ENCODE results near the gene C16orf54. TPM values are rescaled to one million over a fixed set of nuclear protein-coding genes. Genes with fewer than 3 reads are reported as not detected.
"Not testable (repeated sequence)": the region's sequence is repeated elsewhere in the genome, so short reads cannot be mapped to it uniquely, and the experiment has no call there.

C16orf54 gene
- 10 to 100 TPM; 14.0 to 19.5 TPM for total RNA-seq

GRCh38 chr16:29745853-29746345 is at the start of gene C16orf54:
C16orf54 (minus strand) TSS chr16:29745990; CDS start chr16:29744951, 1,039 bp downstream.
- Mint-ChIP-seq H3K27ac (peak within 1 kb of the TSS; percentile 95 to 98), H3K9me3 (no peaks in the 10 kb centered on the region), H3K36me3 (peaks cover 7 to 31% of the 10 kb centered on the region in 2 donors)
- DNase-seq (ENCODE audit: low spot score in 2 of 2) (peak; percentile 84 to 93), ATAC-seq (peak; percentile 86 to 87)

GRCh38 chr16:29794231-29794710 is 48.5 kb upstream of the C16orf54 start:
- ATAC-seq (no peak), DNase-seq (ENCODE audit: low spot score in 2 of 2) (no peak)
- Mint-ChIP-seq H3K36me3 (peaks cover 56 to 59% of the 10 kb centered on the region in 2 donors), H3K27ac (no peak overlapping the region), H3K9me3 (no peaks in the 10 kb centered on the region)

GRCh38 chr16:29793153-29793552 is 47.4 kb upstream of the C16orf54 start:
- peak overlapping the region in 1 of 2 donors; percentile 31 for H3K27ac Mint-ChIP-seq
- not testable (repeated sequence) for H3K9me3 Mint-ChIP-seq; ATAC-seq; DNase-seq (ENCODE audit: low spot score in 2 of 2)
- H3K36me3 Mint-ChIP-seq: peaks cover 51 to 56% of the 10 kb centered on the region in 2 donors

DNA sequence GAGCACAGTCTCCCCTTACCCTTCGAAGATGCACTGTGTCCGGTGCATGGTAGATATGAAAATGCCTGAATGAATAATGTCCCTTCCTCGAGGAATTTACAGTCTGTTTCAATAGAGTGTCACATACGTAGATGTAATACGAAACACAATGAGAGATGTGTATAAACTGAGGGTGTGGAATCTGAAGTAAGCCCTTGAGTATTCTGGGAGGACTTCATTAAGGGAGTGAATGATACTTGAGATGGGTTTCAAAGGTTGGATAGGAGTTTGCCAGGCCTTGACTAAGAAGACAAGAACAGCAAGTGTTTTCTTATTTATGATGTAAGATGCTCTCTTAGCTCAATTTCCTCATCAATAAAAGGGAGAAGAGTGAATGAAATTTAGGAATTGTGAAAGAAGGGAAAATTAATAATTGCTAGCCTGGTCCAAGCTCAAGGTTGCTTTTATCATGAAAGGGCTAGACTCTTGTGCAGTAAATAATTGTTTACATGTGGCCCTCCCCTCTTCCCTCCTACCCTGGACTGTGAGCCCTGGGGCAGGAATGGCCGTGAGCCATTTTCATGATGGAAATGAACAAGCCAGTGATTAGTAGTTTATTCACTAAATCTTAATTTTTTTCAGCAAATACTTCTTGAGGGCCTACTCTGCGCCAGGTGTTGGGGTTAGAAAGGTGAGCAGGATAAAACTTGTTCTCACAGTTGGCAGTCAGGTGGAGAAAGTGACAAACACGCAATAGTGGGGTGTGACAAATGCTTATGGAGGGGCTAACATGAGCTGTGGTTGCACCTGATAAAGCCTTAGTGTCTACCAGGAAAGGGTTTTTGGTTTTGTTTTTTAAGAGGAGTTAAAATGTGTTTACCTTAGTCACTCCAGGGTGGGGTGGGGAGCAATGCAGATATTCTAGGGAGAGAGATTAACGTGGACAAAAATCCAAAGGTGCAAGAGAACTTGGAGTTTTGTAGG is 46.3 kb upstream of the C16orf54 start:
- DNase-seq (ENCODE audit: low spot score in 2 of 2) (no peak), ATAC-seq (no peak)
- Mint-ChIP-seq H3K27ac (peak overlapping the region; percentile 52 to 94), H3K36me3 (peaks cover 45 to 50% of the 10 kb centered on the region in 2 donors), H3K9me3 (no peaks in the 10 kb centered on the region)

- DNase-seq (ENCODE audit: low spot score in 2 of 2) (no peak), ATAC-seq (peak in 1 of 2 donors; percentile 23)
- H3K36me3 Mint-ChIP-seq: peaks cover 41 to 45% of the 10 kb centered on the region in 2 donors
- H3K27ac Mint-ChIP-seq: peak overlapping the region; percentile 94 to 98
- no peaks in the 10 kb centered on the region for H3K9me3 Mint-ChIP-seq
Measured at GRCh38 chr16:29790949-29791844, 45.4 kb upstream of the C16orf54 start.

- peak; percentile 97 for ATAC-seq
- peak; percentile 100 for DNase-seq (ENCODE audit: low spot score in 2 of 2)
- H3K27ac Mint-ChIP-seq: peak within 1 kb of the TSS; percentile 94 to 98
- H3K9me3 Mint-ChIP-seq: no peaks in the 10 kb centered on the region
- peaks cover 41 to 45% of the 10 kb centered on the region in 2 donors for H3K36me3 Mint-ChIP-seq
Measured at GRCh38 chr16:29790183-29790948, 44.6 kb upstream of the C16orf54 start, which contains the start of gene KIF22. KIF22 (plus strand) TSS chr16:29790751; CDS start chr16:29790760, 9 bp downstream.

GRCh38 chr16:29789775-29790182 is 44.0 kb upstream of the C16orf54 start:
- DNase-seq (ENCODE audit: low spot score in 2 of 2): no peak
- no peak for ATAC-seq
- Mint-ChIP-seq H3K9me3 (no peaks in the 10 kb centered on the region), H3K36me3 (peaks cover 41% of the 10 kb centered on the region in 2 donors), H3K27ac (peak overlapping the region; percentile 94 to 98)

- DNase-seq (ENCODE audit: low spot score in 2 of 2); ATAC-seq; H3K9me3 Mint-ChIP-seq: not testable (repeated sequence)
- Mint-ChIP-seq H3K27ac (peak overlapping the region in 1 of 2 donors; percentile 18), H3K36me3 (peaks cover 19 to 24% of the 10 kb centered on the region in 2 donors)
Measured at GRCh38 chr16:29787155-29787554, 41.4 kb upstream of the C16orf54 start.

GRCh38 chr16:29784901-29785500 is 39.2 kb upstream of the C16orf54 start:
- peak; percentile 56 to 84 for ATAC-seq
- no peak overlapping the region for H3K27ac Mint-ChIP-seq
- no peaks in the 10 kb centered on the region for H3K9me3 Mint-ChIP-seq

GRCh38 chr16:29784157-29784556 is 38.4 kb upstream of the C16orf54 start:
- DNase-seq (ENCODE audit: low spot score in 2 of 2) (peak in 1 of 2 donors; percentile 40), ATAC-seq (peak; percentile 90 to 98)
- Mint-ChIP-seq H3K36me3 (no peaks in the 10 kb centered on the region), H3K9me3 (no peaks in the 10 kb centered on the region), H3K27ac (peak overlapping the region in 1 of 2 donors; percentile 26)

More at GRCh38 chr16:29784901-29785500, 39.2 kb upstream of the C16orf54 start:
- peaks cover 0 to 2% of the 10 kb centered on the region in 2 donors for H3K36me3 Mint-ChIP-seq
- DNase-seq (ENCODE audit: low spot score in 2 of 2): peak; percentile 77 to 80

DNA sequence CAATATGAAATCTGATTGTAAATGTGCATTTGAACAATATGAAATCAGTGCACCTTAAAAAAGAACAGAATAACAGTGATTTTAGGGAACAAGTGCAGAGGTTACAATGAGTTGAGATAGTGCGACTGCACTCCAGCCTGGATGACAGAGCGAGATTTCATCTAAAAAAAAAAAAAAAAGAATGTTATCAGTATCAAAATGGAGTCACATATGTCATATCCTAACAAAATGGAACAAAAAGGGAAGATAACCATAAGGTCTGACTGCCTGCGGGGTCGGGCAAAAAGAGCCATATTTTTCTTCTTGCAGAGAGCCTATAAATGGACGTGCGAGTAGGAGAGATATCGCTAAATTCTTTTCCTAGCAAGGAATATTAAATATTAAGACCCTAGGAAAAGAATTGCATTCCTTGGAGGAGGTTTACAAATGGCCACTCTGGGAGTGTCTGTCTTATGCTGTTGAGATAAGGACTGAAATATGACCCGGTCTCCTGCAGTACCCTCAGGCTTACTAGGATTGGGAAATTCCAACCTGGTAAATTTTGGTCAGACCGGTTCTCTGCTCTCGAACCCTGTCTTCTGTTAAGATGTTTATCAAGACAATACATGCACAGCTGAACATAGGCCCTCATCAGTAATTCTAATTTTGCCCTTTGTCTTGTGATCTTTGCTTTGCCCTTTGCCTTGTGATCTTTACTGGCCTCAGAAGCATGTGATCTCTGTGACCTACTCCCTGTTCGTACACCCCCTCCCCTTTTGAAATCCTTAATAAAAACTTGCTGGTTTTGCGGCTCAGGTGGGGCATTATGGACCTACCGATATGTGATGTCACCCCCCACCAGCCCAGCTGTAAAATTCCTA is 37.5 kb upstream of the C16orf54 start:
- not testable (repeated sequence) for ATAC-seq

DNA sequence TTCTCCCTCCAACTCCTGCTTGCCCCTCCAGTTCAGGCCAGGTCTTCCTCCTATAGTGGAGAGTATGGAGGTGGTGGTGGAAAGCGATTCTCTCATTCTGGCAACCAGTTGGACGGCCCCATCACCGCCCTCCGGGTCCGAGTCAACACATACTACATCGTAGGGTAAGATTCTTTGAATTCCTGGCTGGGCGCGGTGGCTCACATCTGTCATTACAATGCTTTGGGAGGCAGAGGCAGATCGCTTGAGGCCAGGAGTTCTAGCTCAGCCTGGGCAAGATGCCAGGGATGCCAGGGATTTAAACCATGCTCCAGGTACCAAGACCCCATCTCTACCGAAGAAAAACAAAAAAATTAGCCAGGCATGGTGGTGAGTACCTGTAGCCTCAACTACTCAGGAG is 33.7 kb upstream of the C16orf54 start:
- Mint-ChIP-seq H3K9me3 (no peaks in the 10 kb centered on the region), H3K27ac (no peak overlapping the region), H3K36me3 (no peaks in the 10 kb centered on the region)
- DNase-seq (ENCODE audit: low spot score in 2 of 2) (no peak), ATAC-seq (no peak)

More for the DNA sequence above, 37.5 kb upstream of the C16orf54 start:
- DNase-seq (ENCODE audit: low spot score in 2 of 2); H3K36me3 Mint-ChIP-seq; H3K9me3 Mint-ChIP-seq: not testable (repeated sequence)
- H3K27ac Mint-ChIP-seq: peak overlapping the region; percentile 26 to 72

- no peak for ATAC-seq
- no peak for DNase-seq (ENCODE audit: low spot score in 2 of 2)
- Mint-ChIP-seq H3K27ac (peak within 1 kb of the TSS in 1 of 2 donors; percentile 16), H3K36me3 (no peaks in the 10 kb centered on the region), H3K9me3 (no peaks in the 10 kb centered on the region)
Measured at GRCh38 chr16:29777576-29778350, 32.0 kb upstream of the C16orf54 start, which contains the start of gene ZG16. ZG16 (plus strand) TSS chr16:29778256; CDS start chr16:29779267, 1,011 bp downstream.
